AG04450 (cell line): ENCODE measurements around the gene SECISBP2. TPM values are rescaled to one million over a fixed set of nuclear protein-coding genes. Genes with fewer than 3 reads are reported as not detected.

ENCODE experiments used
- CTCF ChIA-PET: fragments of 300-600, 350-600 bp; formaldehyde crosslinking; extraction: SDS; loops from one replicate; lab custom pipeline; 2022; ENCODE audit warnings: antibody characterized with exemption, inconsistent platforms; lab: Charles Lee
- POLR2A ChIA-PET: fragments of 350-600 bp; formaldehyde crosslinking; extraction: SDS; loops from one replicate; lab custom pipeline; 2021; ENCODE audit warnings: antibody characterized with exemption, inconsistent platforms; lab: Yijun Ruan, JAX
- DNase-seq: peaks from one replicate; pipeline ENCODE4 v3.0.0-alpha.2; 2011; ENCODE audit warnings: low read depth, low spot score
- H3K27ac ChIP-seq: one replicate; pipeline ENCODE4 v1.5.1; 2012; ENCODE audit warnings: low read depth, low read length, control low read depth
- H3K27me3 ChIP-seq: one replicate; pipeline ENCODE4 v1.6.0; 2012; ENCODE audit warnings: low read length; ENCODE audit not compliant: control insufficient read depth, insufficient read depth
- H3K4me3 ChIP-seq: 2 replicates; pipeline ENCODE4 v1.5.1; 2011; ENCODE audit warnings: mild to moderate bottlenecking, low read depth, low read length, control low read depth
- H3K9me3 ChIP-seq: 2 replicates; pipeline ENCODE4 v1.5.1; 2012; ENCODE audit warnings: low read length; ENCODE audit not compliant: control insufficient read depth, insufficient read depth
- CTCF ChIP-seq: IDR thresholded peaks from 2 replicates; pipeline ENCODE4 v1.5.1; 2011; ENCODE audit warnings: low read depth, low read length, control low read depth, inconsistent platforms
- polyA plus RNA-seq: library from polyadenylated mRNA; depleted of rRNA; stranded (reverse); fragments of >200 nt; gene quantifications from 2 replicates; pipeline ENCODE4 v1.2.3, GENCODE V29; 2011

SECISBP2 gene
- polyA plus RNA-seq, 1 experiment: 26.3 TPM

- ChIA-PET POLR2A (no interaction called here), CTCF (no interaction called here)
- TF ChIP-seq CTCF: no peak
- Histone ChIP-seq H3K4me3 (no peak overlapping the region), H3K27ac (no peak overlapping the region), H3K27me3 (no peaks in the 10 kb centered on the region), H3K9me3 (no peaks in the 10 kb centered on the region)
- no peak for DNase-seq
These were observed 14.1 kb upstream of the SECISBP2 start for GRCh38 chr9:89304020-89304833.

- no peak for TF ChIP-seq CTCF
- POLR2A ChIA-PET: no interaction called here
- Histone ChIP-seq H3K27me3 (no peaks in the 10 kb centered on the region), H3K9me3 (no peaks in the 10 kb centered on the region), H3K27ac (no peak overlapping the region), H3K4me3 (no peak overlapping the region)
- CTCF ChIA-PET: no interaction called here
- no peak for DNase-seq
These were observed 13.5 kb upstream of the SECISBP2 start for GRCh38 chr9:89304834-89305188.

GRCh38 chr9:89305868-89306267 is 12.4 kb upstream of the SECISBP2 start:
- CTCF ChIA-PET: no interaction called here

GRCh38 chr9:89309166-89309565 is 9.1 kb upstream of the SECISBP2 start:
- no peak for DNase-seq
- CTCF ChIA-PET: no interaction called here
- Histone ChIP-seq H3K4me3 (no peak overlapping the region), H3K27ac (no peak overlapping the region), H3K27me3 (no peaks in the 10 kb centered on the region), H3K9me3 (no peaks in the 10 kb centered on the region)
- TF ChIP-seq CTCF: no peak
- POLR2A ChIA-PET: no interaction called here

More at GRCh38 chr9:89305868-89306267, 12.4 kb upstream of the SECISBP2 start:
- Histone ChIP-seq H3K9me3 (no peaks in the 10 kb centered on the region), H3K27ac (no peak overlapping the region), H3K4me3 (no peak overlapping the region), H3K27me3 (no peaks in the 10 kb centered on the region)
- TF ChIP-seq CTCF: no peak
- POLR2A ChIA-PET: no interaction called here
- DNase-seq: no peak
